ENCODE data around the gene RAD23A.

Gene RAD23A

DNA sequence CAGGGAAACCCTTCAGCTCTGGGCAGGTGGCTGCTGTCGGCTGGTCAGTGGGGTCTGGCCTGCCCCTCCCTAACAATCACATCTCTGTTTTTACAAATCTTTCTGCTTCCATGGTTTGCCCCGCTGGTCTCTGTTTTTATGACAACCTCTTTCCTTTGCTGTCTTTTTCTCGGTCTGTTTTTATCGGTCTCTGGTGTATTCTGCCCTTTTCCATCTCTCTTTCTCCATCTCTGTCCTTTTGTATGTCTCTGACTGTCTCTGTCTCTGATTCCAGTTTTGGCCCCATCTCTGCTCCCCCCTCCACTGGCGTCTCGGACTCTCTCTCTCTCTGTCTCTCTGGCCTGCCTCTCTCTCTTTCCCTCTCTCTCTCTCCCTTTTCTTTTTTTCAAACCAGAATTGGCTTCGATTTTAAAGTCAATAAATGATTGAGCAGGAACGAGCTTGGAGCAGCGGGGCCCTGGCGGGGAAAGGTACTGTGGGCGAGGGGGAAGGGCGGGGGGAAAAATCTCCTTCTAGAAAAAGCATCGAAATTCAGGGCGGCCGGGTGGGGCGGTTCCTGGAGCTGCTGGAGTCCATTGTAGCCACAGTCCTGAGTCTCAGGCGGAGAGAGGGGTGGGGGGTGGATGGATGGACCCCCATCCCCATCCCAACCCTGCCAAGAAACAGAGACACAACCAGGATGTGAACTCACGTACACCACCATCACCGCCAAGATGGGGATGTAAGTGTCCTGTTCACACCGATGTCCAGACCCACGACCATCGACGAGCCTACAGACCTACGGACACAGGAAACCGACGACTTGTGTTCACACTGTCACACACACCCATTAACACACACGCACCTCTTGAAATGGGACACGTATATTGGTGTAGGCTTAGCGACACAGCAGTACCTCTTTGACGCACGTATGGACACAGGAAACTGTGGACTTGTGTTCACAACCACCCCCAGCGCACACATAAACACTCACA lies 52.6 kb downstream of the RAD23A start (continued):
- TF ChIP-seq ZNF391 (tag by site-specific recombination; IDR thresholded peaks at IDR 0.05; ENCODE audit: borderline replicate concordance, low read depth) (no peak), ZNF596 (tag by site-specific recombination; IDR thresholded peaks at IDR 0.05) (peak; percentile 79), ZFP69B (tag by site-specific recombination; IDR thresholded peaks at IDR 0.05) (no peak), ZNF426 (tag by site-specific recombination; IDR thresholded peaks at IDR 0.05) (no peak), ZNF785 (tag by site-specific recombination; IDR thresholded peaks at IDR 0.05) (no peak), ZNF214 (tag by site-specific recombination; IDR thresholded peaks at IDR 0.05; ENCODE audit: borderline replicate concordance) (no peak)

- POLR2A ChIA-PET: no interaction called here
- no peak overlapping the region for H3K4me3 ChIP-seq (ENCODE audit: low read depth, low read length)
- H3K9me3 ChIP-seq (ENCODE audit: control insufficient read depth, insufficient read depth, low read depth, low read length): no peaks in the 10 kb centered on the region
- no peak overlapping the region for H3K27ac ChIP-seq (ENCODE audit: extremely low read depth, low read depth, low read length)
- TF ChIP-seq ZBTB17 (tag by site-specific recombination; IDR thresholded peaks at IDR 0.05): 0 out of 2 replicates have a peak, but pooled peaks have one; percentile 25
- TF ChIP-seq ZBTB20 (tag by site-specific recombination; IDR thresholded peaks at IDR 0.05): no peak
- H3K4me1 ChIP-seq (ENCODE audit: control insufficient read depth, insufficient read depth, low read length): no peaks in the 10 kb centered on the region
- H3K36me3 ChIP-seq (ENCODE audit: control insufficient read depth in 2 of 2, insufficient read depth in 1 of 2, low read length in 2 of 2): peaks cover 0 to 6% of the 10 kb centered on the region in 2 experiments; a peak in 1 of 3 replicates
- CTCF ChIA-PET: interaction anchor here (1.3 kb wide), 1 partner anchor 60 kb away, joined by 3 read pairs; no protein-coding TSS in a partner anchor
Observed at GRCh38 chr19:13001166-13001501, 55.5 kb downstream of the RAD23A start.

GRCh38 chr19:13001502-13002165 lies 56.0 kb downstream of the RAD23A start:
- no peaks in the 10 kb centered on the region for H3K9me3 ChIP-seq (ENCODE audit: control insufficient read depth, insufficient read depth, low read depth, low read length)
- H3K27ac ChIP-seq (ENCODE audit: extremely low read depth, low read depth, low read length): no peak overlapping the region
- ChIA-PET CTCF (interaction anchor here (1.3 to 8.5 kb wide), 2 partner anchors 30 to 59 kb away, joined by 3 to 56 read pairs; no protein-coding TSS in a partner anchor), POLR2A (no interaction called here)
- H3K4me3 ChIP-seq (ENCODE audit: low read depth, low read length): no peak overlapping the region
- no peaks in the 10 kb centered on the region for H3K4me1 ChIP-seq (ENCODE audit: control insufficient read depth, insufficient read depth, low read length)
- no peak for TF ChIP-seq ZNF114 (tag by site-specific recombination; IDR thresholded peaks at IDR 0.05)
- TF ChIP-seq, protein P1, sequence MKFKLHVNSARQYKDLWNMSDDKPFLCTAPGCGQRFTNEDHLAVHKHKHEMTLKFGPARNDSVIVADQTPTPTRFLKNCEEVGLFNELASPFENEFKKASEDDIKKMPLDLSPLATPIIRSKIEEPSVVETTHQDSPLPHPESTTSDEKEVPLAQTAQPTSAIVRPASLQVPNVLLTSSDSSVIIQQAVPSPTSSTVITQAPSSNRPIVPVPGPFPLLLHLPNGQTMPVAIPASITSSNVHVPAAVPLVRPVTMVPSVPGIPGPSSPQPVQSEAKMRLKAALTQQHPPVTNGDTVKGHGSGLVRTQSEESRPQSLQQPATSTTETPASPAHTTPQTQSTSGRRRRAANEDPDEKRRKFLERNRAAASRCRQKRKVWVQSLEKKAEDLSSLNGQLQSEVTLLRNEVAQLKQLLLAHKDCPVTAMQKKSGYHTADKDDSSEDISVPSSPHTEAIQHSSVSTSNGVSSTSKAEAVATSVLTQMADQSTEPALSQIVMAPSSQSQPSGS (tag by site-specific recombination; IDR thresholded peaks at IDR 0.05; ENCODE audit: low read depth): no peak
- TF ChIP-seq, protein P2, sequence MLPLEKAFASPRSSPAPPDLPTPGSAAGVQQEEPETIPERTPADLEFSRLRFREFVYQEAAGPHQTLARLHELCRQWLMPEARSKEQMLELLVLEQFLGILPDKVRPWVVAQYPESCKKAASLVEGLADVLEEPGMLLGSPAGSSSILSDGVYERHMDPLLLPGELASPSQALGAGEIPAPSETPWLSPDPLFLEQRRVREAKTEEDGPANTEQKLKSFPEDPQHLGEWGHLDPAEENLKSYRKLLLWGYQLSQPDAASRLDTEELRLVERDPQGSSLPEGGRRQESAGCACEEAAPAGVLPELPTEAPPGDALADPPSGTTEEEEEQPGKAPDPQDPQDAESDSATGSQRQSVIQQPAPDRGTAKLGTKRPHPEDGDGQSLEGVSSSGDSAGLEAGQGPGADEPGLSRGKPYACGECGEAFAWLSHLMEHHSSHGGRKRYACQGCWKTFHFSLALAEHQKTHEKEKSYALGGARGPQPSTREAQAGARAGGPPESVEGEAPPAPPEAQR (tag by site-specific recombination; IDR thresholded peaks at IDR 0.05): no peak
- TF ChIP-seq ZNF704 (tag by site-specific recombination; IDR thresholded peaks at IDR 0.05): no peak
- no peak for TF ChIP-seq HOXA7 (CRISPR knock-in tag; IDR thresholded peaks at IDR 0.05; ENCODE audit: borderline replicate concordance)
- H3K36me3 ChIP-seq (ENCODE audit: control insufficient read depth in 2 of 2, insufficient read depth in 1 of 2, low read length in 2 of 2): peaks cover 0 to 6% of the 10 kb centered on the region in 2 experiments; a peak in 1 of 3 replicates

All from HEK293 (cell line).